ENCODE measurements around the gene ZBTB40.

Gene ZBTB40

DNA sequence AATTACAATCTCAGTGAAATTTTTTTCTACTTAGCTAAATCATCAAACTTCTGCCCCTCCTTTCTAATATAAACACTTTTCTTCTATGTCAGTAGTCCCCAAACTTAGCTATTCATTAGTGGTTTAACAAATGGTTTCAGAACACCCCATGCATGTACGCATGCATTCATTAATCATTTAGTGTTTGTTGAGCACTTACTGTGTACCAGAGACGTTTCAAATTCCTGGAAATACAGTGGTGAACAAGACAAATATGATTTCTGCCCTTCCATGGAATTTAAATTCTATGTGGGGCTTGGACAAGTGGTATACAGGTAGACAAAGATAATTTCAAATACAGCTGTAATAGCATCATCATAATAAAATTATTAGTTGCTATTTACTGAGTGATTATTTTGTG, 1.5 kb downstream of the ZBTB40 start:
- Histone ChIP-seq H4K20me1 (ENCODE audit: insufficient read depth, low read length) (no peaks in the 10 kb centered on the region), H3K27ac (ENCODE audit: low read length) (no peak overlapping the region), H2AFZ (ENCODE audit: low read depth, low read length) (no peak overlapping the region), H3K9me3 (ENCODE audit: insufficient read depth, low read length) (no peaks in the 10 kb centered on the region), H3K4me2 (ENCODE audit: low read length) (peak overlapping the region; percentile 88), H3K27me3 (ENCODE audit: low read depth, low read length) (no peaks in the 10 kb centered on the region), H3K9ac (ENCODE audit: low read length) (peak overlapping the region; percentile 79), H3K79me2 (ENCODE audit: low read length) (peaks cover 49% of the 10 kb centered on the region), H3K36me3 (replicated peaks; ENCODE audit: low read depth, low read length) (no peaks in the 10 kb centered on the region), H3K4me3 (ENCODE audit: low read length) (peak overlapping the region; percentile 87), H3K4me1 (ENCODE audit: low read length) (peaks cover 5% of the 10 kb centered on the region)
- no peak for TF ChIP-seq EZH2phosphoT487 (IDR thresholded peaks at IDR 0.05; ENCODE audit: low read depth)
- TF ChIP-seq, protein P1, sequence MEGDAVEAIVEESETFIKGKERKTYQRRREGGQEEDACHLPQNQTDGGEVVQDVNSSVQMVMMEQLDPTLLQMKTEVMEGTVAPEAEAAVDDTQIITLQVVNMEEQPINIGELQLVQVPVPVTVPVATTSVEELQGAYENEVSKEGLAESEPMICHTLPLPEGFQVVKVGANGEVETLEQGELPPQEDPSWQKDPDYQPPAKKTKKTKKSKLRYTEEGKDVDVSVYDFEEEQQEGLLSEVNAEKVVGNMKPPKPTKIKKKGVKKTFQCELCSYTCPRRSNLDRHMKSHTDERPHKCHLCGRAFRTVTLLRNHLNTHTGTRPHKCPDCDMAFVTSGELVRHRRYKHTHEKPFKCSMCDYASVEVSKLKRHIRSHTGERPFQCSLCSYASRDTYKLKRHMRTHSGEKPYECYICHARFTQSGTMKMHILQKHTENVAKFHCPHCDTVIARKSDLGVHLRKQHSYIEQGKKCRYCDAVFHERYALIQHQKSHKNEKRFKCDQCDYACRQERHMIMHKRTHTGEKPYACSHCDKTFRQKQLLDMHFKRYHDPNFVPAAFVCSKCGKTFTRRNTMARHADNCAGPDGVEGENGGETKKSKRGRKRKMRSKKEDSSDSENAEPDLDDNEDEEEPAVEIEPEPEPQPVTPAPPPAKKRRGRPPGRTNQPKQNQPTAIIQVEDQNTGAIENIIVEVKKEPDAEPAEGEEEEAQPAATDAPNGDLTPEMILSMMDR (IDR thresholded peaks at IDR 0.05; ENCODE audit: low read depth, low read length): no peak

DNA sequence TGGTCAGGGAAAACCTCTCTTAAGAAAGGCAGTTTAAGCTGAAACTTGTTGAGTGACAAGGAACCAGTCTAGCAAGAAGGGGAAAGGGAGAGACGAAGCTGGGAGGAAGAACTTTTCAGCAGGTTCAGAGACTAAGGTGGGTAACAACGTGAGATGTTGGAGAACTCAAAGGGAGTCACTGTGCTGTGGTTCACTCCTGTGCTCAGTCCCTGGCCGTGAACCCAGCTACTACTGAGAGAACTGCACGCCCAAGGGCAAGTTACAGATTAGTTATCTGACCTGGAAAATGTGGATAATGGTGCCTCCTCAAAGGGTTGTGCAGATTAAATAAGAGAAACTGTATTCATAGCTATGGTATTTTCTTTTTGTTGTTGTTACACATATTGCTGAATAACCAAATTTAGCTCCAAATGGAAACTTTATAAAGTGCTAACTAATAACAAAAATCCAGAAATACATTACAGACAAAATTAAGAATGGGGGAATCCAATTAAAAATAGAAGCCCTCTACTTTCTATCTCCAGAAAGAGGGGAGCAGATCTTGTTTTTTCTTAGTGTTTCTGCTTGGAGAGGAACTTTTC, 2.9 kb downstream of the ZBTB40 start:
- Histone ChIP-seq H3K4me2 (ENCODE audit: low read length) (no peak overlapping the region), H3K27me3 (ENCODE audit: low read depth, low read length) (no peaks in the 10 kb centered on the region), H2AFZ (ENCODE audit: low read depth, low read length) (no peak overlapping the region), H3K4me3 (ENCODE audit: low read length) (no peak overlapping the region), H3K36me3 (replicated peaks; ENCODE audit: low read depth, low read length) (no peaks in the 10 kb centered on the region), H3K9ac (ENCODE audit: low read length) (no peak overlapping the region), H3K4me1 (ENCODE audit: low read length) (peaks cover 5% of the 10 kb centered on the region), H3K9me3 (ENCODE audit: insufficient read depth, low read length) (no peaks in the 10 kb centered on the region), H3K79me2 (ENCODE audit: low read length) (peaks cover 51% of the 10 kb centered on the region), H3K27ac (ENCODE audit: low read length) (no peak overlapping the region), H4K20me1 (ENCODE audit: insufficient read depth, low read length) (no peaks in the 10 kb centered on the region)
- TF ChIP-seq, protein P1 (IDR thresholded peaks at IDR 0.05; ENCODE audit: low read depth, low read length): no peak
- no peak for TF ChIP-seq EZH2phosphoT487 (IDR thresholded peaks at IDR 0.05; ENCODE audit: low read depth)

DNA sequence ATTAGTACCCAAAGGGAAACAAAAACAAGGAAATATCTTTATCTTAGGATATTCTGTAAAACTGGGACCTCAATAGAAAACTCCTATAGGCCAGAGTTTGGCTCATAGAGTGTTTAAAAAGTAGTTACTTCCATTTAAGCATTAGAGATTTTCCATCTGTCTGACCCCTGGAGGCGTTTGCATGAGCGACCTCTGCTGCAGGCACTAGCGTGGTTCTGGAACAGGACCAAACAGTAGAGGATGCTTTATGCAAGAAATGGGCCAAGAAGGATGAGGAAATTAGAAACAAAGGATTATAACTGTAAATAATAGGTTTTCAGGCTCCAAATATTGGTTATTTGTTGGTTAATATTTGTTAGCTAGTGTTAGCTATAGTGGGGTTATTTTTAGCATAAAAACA, 5.7 kb downstream of the ZBTB40 start:
- H3K79me2 ChIP-seq (ENCODE audit: low read length): peaks cover 54% of the 10 kb centered on the region
- H3K27me3 ChIP-seq (ENCODE audit: low read depth, low read length): no peaks in the 10 kb centered on the region
- no peak overlapping the region for H2AFZ ChIP-seq (ENCODE audit: low read depth, low read length)
- H3K36me3 ChIP-seq (replicated peaks; ENCODE audit: low read depth, low read length): no peaks in the 10 kb centered on the region
- TF ChIP-seq EZH2phosphoT487 (IDR thresholded peaks at IDR 0.05; ENCODE audit: low read depth): no peak
- TF ChIP-seq, protein P1 (IDR thresholded peaks at IDR 0.05; ENCODE audit: low read depth, low read length): no peak
- H3K4me1 ChIP-seq (ENCODE audit: low read length): peaks cover 5% of the 10 kb centered on the region
- H3K9ac ChIP-seq (ENCODE audit: low read length): no peak overlapping the region
- no peak overlapping the region for H3K4me3 ChIP-seq (ENCODE audit: low read length)
- no peaks in the 10 kb centered on the region for H4K20me1 ChIP-seq (ENCODE audit: insufficient read depth, low read length)
- no peaks in the 10 kb centered on the region for H3K9me3 ChIP-seq (ENCODE audit: insufficient read depth, low read length)
- H3K4me2 ChIP-seq (ENCODE audit: low read length): no peak overlapping the region
- no peak overlapping the region for H3K27ac ChIP-seq (ENCODE audit: low read length)

DNA sequence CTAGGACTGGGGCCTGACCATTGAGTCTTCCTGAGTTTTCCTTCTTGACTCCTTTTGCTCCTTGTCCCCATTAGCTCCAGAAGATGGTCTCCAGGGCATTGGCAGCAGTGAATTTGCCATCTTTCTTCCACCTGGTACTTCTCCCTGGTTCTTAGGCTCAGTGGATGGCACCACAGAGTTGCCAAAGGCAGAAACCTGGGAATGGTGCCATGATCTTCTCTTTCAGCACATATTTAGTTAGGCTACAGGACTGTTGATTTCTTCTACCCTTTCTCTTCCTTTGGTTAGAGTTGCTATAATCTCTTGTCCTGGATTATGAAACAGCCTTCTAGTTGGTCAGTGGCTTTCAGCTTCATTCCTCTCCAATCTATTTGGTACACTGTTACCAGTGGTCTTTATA, 6.2 kb downstream of the ZBTB40 start:
- Histone ChIP-seq H3K4me1 (ENCODE audit: low read length) (peaks cover 4% of the 10 kb centered on the region), H3K27ac (ENCODE audit: low read length) (no peak overlapping the region), H3K79me2 (ENCODE audit: low read length) (peaks cover 51% of the 10 kb centered on the region), H3K36me3 (replicated peaks; ENCODE audit: low read depth, low read length) (no peaks in the 10 kb centered on the region), H3K4me3 (ENCODE audit: low read length) (no peak overlapping the region), H3K9me3 (ENCODE audit: insufficient read depth, low read length) (no peaks in the 10 kb centered on the region), H3K27me3 (ENCODE audit: low read depth, low read length) (no peaks in the 10 kb centered on the region), H4K20me1 (ENCODE audit: insufficient read depth, low read length) (no peaks in the 10 kb centered on the region), H3K4me2 (ENCODE audit: low read length) (no peak overlapping the region), H3K9ac (ENCODE audit: low read length) (no peak overlapping the region), H2AFZ (ENCODE audit: low read depth, low read length) (no peak overlapping the region)
- TF ChIP-seq, protein P1 (IDR thresholded peaks at IDR 0.05; ENCODE audit: low read depth, low read length): no peak
- no peak for TF ChIP-seq EZH2phosphoT487 (IDR thresholded peaks at IDR 0.05; ENCODE audit: low read depth)

All from OCI-LY3 (cell line).